GM13976 (cell line): ENCODE results near the gene HSPB2.
A peak's percentile ranks its signal among the peaks of the same experiment; 100 is the strongest.

Experiments
- DNase-seq: peaks from one replicate; pipeline ENCODE4 v3.0.0; 2012; ENCODE audit warnings: low spot score
- in situ Hi-C: fragments of 300-500 bp; cut with MboI; formaldehyde crosslinking; loops from one replicate; pipeline ENCODE4 v1.12.0; 2022; ENCODE audit warnings: low sequenced_read_pairs, mixed read lengths, inconsistent platforms; ENCODE audit not compliant: unreplicated experiment
- TF ChIP-seq, protein P1 (sequence below): IDR thresholded peaks from 2 replicates; pipeline ENCODE4 v1.5.1; 2012; ENCODE audit warnings: borderline replicate concordance, mild to moderate bottlenecking; ENCODE audit not compliant: insufficient read depth; ENCODE audit errors: extremely low read depth, missing control alignments, control extremely low read depth

HSPB2 gene

DNA sequence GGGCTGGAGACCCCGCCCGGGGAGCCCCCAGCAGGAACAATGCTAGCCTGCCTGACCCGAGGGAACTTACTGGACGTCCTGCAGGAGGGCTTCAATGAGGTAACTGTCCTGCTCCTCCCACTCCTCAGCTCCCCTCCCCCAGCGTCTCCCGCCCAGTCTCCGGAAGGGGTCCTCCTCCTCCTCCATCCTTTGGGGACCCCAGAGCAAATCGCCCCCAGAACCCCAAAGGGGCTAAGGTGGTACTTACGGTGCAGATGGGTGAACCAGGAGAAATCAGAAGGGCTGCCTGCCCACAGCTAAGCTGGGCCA, 24.9 kb downstream of the HSPB2 start:
- in situ Hi-C loops: no loop called here
- DNase-seq: no peak
- TF ChIP-seq, protein P1, sequence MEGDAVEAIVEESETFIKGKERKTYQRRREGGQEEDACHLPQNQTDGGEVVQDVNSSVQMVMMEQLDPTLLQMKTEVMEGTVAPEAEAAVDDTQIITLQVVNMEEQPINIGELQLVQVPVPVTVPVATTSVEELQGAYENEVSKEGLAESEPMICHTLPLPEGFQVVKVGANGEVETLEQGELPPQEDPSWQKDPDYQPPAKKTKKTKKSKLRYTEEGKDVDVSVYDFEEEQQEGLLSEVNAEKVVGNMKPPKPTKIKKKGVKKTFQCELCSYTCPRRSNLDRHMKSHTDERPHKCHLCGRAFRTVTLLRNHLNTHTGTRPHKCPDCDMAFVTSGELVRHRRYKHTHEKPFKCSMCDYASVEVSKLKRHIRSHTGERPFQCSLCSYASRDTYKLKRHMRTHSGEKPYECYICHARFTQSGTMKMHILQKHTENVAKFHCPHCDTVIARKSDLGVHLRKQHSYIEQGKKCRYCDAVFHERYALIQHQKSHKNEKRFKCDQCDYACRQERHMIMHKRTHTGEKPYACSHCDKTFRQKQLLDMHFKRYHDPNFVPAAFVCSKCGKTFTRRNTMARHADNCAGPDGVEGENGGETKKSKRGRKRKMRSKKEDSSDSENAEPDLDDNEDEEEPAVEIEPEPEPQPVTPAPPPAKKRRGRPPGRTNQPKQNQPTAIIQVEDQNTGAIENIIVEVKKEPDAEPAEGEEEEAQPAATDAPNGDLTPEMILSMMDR: no peak

DNA sequence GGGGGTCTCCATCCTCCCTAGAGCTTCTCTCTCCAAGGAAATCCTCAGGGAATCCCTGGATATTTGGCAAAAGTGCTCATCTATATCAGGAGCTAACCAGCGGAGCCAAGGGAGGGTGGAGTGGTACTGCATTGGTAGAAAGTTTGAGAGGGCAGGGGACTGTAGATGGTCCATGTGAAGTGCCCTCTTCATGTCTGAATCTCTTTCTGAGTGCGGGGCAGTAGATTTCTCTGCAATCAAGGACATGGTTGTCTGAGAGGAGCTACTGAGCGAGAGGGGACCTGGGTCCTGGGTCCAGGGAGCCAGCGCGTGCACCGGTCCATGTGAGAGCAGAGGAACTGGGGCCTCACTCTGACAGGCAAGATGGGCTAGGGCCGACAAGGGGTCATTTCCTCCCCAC, 25.3 kb downstream of the HSPB2 start:
- DNase-seq: no peak
- in situ Hi-C loops: no loop called here

DNA sequence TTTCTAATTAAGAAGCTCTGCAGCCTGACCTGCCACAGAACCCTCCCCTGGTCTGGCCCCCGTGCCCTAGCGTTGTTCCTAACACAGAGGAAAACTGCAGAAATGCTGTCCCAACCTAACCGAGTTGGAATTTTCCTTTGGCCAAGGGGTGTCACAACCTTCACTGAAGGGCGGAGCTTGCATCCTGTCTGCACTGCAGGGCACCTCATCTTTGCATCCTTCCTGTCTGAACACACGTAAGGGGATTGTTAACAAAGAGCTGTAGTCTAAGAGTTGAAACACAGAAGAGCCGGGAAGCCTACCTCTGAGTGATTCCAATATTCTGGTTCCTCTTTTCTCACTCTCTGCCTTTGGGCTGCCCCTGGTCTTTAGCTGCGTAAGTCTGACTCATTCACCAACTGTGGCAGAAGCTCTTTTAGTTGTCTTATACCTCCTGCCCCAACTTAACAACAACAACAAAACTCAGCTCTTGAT, 26.2 kb downstream of the HSPB2 start:
- DNase-seq: peak; percentile 65
- in situ Hi-C loops: no loop called here
- TF ChIP-seq, protein P1: no peak

More for the DNA sequence above, 25.3 kb downstream of the HSPB2 start:
- TF ChIP-seq, protein P1: no peak

DNA sequence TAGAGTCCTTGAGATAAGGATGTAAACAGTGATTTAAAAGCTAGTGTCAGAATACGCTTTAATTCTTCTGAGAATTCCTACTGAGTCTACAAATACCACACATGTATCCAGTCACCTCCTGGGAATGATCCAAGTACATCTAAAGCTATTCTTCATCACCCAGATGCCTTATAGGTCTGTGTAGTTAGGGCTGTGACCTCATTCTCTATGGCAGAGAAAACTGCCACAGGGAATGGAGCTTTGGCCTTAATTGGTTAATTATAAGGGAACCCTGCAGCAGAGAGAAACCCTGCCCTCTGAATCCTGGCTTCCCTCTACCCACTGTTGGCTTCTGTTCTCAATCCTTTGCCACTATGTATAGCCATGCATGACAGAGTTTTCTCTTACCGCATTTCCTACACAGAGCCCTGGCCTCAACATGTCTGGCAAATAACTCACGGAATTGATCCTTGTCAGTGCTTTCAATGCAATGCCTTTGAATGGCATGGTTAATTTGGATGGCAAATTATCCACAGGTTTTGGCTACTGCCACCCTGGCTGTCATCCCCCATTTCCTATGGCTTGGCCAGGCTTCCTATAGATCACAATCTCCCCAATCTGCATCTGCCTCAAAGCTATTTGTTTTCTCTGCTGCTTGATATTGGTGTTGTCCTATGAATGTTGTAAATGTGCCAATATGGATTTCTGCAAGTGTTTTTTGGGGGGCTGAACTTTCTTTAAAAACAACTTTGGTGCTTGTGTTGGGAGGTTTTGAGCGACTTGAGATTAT, 27.5 kb downstream of the HSPB2 start:
- no peak for DNase-seq
- in situ Hi-C loops: no loop called here
- TF ChIP-seq, protein P1: no peak

DNA sequence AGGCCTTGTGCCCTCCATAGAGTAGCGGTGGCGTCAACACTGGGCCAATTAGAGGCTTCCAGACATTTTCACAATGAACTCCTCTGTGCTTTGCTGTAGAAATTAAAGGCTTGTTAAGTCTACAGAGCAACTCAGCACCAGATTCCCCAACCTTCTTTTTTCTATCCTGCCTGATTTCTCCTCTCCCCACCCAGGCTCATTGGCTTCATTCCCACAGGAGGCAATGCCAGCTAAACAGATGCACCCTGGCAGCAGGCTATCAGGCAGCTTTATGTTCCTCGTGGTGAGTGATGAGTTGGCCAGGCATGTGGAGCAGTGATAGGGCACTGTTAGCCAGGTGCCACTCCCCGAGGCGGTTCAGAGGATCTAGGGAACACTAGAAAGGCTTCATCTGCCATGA, 29.4 kb downstream of the HSPB2 start:
- TF ChIP-seq, protein P1: no peak
- DNase-seq: no peak
- in situ Hi-C loops: no loop called here

DNA sequence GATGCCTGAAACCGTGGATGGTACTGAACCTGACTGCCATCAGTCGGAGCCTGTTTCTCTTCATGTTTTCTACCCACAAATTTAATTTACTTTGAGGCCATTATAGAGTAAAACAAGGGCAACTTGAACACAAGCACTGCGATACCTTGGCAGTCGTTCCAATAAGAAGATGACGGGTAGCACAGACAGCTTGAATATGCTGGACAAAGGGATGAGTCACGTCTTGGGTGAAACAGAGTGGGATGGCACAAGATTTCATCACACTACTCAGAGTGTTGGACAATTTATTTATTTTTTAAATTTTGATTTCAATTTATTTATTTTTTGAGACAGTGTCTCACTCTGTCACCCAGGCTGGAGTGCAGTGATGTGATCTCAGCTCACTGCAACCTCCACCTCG, 30.3 kb downstream of the HSPB2 start:
- TF ChIP-seq, protein P1: no peak
- no peak for DNase-seq
- in situ Hi-C loops: no loop called here
